Esophagus squamous epithelium (tissue), 5 donors: ENCODE data around the gene RETREG1. TPM values are rescaled to one million over a fixed set of nuclear protein-coding genes. Genes with fewer than 3 reads are reported as not detected.
"Not testable (repeated sequence)": the region's sequence is repeated elsewhere in the genome, so short reads cannot be mapped to it uniquely, and the experiment has no call there.

Source experiments
- DNase-seq: peaks from one replicate; lab custom pipeline; 2025; lab: John Stamatoyannopoulos, UW
- H3K27ac ChIP-seq, 4 donors: fragments of 200-600 bp; sonication (generic); one replicate each; pipeline ENCODE4 v1.5.1; 2016 to 2019; ENCODE audit warnings: mild to moderate bottlenecking in 1 of 4
- H3K27me3 ChIP-seq, 4 donors: fragments of 200-600 bp; sonication (generic); 1 replicate in 3 of 4; 2 replicates in 1 of 4; pipeline versions ENCODE4 v1.5.1 to v1.6.0; 2017 to 2021; ENCODE audit warnings: antibody characterized with exemption in 1 of 4
- H3K36me3 ChIP-seq, 3 donors: fragments of 200-600 bp; sonication (generic); one replicate each; pipeline ENCODE4 v1.5.1; 2016 to 2019
- H3K4me1 ChIP-seq, 3 donors: fragments of 200-600 bp; sonication (generic); one replicate each; pipeline ENCODE4 v1.5.1; 2017 to 2019
- H3K4me3 ChIP-seq, 4 donors: fragments of 200-600 bp; sonication (generic); 1 replicate in 3 of 4; 2 replicates in 1 of 4; pipeline ENCODE4 v1.5.1; 2016 to 2019; ENCODE audit warnings: mild to moderate bottlenecking in 2 of 4, moderate library complexity in 1 of 4
- H3K9me3 ChIP-seq, 3 donors: fragments of 200-600 bp; sonication (generic); one replicate each; pipeline ENCODE4 v1.5.1; 2016 to 2019
- POLR2A ChIP-seq, 4 donors: fragments of 450-650 bp; IDR thresholded peaks; one replicate each; pipeline ENCODE4 v1.6.1; 2017; ENCODE audit warnings: antibody characterized with exemption in 4 of 4, mild to moderate bottlenecking in 4 of 4, moderate library complexity in 3 of 4
- WGBS, 2 donors: methylation state at CpG; one replicate each; pipeline ENCODE4 v1.1.5; 2018; 5-methylcytosine and 5-hydroxymethylcytosine counted together
- intact Hi-C: fragments of 100-400 bp; cut with DNase I; formaldehyde crosslinking; loops from one replicate; pipeline ENCODE4 v1.15.0; 2022
- total RNA-seq, 4 donors: library from RNA; depleted of rRNA; stranded (reverse); fragments of >200 nt; gene quantifications; one replicate each; pipeline ENCODE4 v1.1.0, GENCODE V29; 2016
- TF ChIP-seq, protein P1 (sequence below), 6 experiments: fragments of 450-650 bp in 4 of 6; fragments of 200-600 bp in 2 of 6; sonication (generic) in 2 of 6; IDR thresholded peaks; one replicate each; pipeline ENCODE4 v1.5.1; 2016 to 2019; ENCODE audit warnings: antibody characterized with exemption in 6 of 6, mild to moderate bottlenecking in 4 of 6, moderate library complexity in 4 of 6
- donor health status: DM: yes; HTN: yes; CAD: no.

RETREG1 gene
- total RNA-seq, 4 donors from 2014 or later, result 0.68 to 6.1 (median 3.9) TPM

DNA sequence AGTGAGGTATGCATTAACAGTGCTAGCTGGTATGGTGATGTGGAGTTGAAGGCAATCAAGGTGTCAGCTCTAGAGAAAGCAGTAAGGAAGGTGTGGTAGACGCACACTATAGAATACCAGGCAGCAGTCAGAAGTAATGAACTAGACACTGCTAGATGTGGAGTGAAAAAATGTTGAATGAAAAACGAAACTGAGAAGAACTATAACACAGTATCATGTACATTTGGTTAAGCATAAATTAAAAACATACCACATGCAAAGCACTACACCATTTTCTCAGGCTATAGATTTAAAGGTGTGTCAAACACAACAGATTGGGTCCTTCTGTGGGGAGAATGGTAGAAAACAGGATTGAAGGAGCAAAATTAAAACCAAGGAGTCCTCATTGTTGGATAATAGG lies 166.6 kb downstream of the RETREG1 start:
- no peak for DNase-seq
- no peak overlapping the region for H3K4me3 ChIP-seq
- WGBS, 2 donors, result 78 to 91% methylated on average over 2 of the region's 2 CpGs
- no peaks in the 10 kb centered on the region for H3K27me3 ChIP-seq
- no peak overlapping the region for H3K27ac ChIP-seq
- intact Hi-C loops, result loop anchor here (10.0 kb wide), 1 partner anchor 285 kb away; no protein-coding TSS in a partner anchor
- no peaks in the 10 kb centered on the region for H3K9me3 ChIP-seq
- H3K36me3 ChIP-seq, result peaks cover 5 to 95% (median 31%) of the 10 kb centered on the region in 3 donors
- peaks cover 0 to 3% (median 0%) of the 10 kb centered on the region in 3 donors for H3K4me1 ChIP-seq
- TF ChIP-seq POLR2A (IDR thresholded peaks at IDR 0.05), result no peak
- TF ChIP-seq, protein P1, sequence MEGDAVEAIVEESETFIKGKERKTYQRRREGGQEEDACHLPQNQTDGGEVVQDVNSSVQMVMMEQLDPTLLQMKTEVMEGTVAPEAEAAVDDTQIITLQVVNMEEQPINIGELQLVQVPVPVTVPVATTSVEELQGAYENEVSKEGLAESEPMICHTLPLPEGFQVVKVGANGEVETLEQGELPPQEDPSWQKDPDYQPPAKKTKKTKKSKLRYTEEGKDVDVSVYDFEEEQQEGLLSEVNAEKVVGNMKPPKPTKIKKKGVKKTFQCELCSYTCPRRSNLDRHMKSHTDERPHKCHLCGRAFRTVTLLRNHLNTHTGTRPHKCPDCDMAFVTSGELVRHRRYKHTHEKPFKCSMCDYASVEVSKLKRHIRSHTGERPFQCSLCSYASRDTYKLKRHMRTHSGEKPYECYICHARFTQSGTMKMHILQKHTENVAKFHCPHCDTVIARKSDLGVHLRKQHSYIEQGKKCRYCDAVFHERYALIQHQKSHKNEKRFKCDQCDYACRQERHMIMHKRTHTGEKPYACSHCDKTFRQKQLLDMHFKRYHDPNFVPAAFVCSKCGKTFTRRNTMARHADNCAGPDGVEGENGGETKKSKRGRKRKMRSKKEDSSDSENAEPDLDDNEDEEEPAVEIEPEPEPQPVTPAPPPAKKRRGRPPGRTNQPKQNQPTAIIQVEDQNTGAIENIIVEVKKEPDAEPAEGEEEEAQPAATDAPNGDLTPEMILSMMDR (IDR thresholded peaks at IDR 0.05), result no peak

DNA sequence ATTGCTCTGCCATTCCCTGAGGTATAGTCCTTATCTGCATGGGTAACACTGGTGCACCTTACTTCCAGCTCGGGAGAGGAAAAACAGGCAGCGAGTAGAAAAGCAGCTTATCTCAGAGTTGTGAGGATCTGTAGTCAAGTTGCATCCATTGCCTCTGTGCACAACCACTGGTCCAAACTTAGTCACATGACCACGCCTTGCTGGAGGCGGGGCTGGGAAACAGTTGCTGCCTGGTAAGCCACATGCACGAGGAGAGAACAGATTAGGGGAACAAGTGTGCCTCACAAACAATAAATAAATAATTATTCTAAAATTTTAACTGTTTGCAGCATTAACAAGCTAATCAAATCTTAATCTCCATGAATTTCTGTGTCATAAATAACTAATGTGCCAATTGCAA lies 169.8 kb downstream of the RETREG1 start:
- 73 to 88% methylated on average over 5 of the region's 5 CpGs for WGBS, 2 donors
- H3K4me3 ChIP-seq, result no peak overlapping the region
- H3K27me3 ChIP-seq, result no peaks in the 10 kb centered on the region
- no peaks in the 10 kb centered on the region for H3K9me3 ChIP-seq
- H3K36me3 ChIP-seq, result peaks cover 3 to 66% (median 29%) of the 10 kb centered on the region in 3 donors
- no peaks in the 10 kb centered on the region for H3K4me1 ChIP-seq
- H3K27ac ChIP-seq, result no peak overlapping the region
- TF ChIP-seq, protein P1 (IDR thresholded peaks at IDR 0.05), result no peak
- TF ChIP-seq POLR2A (IDR thresholded peaks at IDR 0.05), result no peak
- intact Hi-C loops, result no loop called here
- DNase-seq, result no peak

DNA sequence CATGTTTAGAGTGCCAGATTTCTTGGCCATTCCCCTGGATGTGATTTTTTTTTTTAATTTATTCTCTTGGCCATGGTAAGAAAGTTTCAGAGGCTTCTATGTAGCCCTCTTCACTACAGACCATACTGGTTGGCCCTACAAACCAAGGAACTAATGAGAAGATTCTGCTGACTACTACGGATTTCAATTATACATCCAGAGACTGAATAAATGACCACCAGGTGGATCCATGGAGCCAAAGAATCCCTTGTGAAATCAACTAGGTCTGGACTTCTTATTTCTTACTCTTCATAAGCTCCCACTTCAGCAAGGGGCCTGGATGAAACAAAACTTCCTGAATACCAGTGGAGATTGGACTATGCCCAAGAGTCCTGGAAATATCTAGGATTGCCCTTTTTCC lies 178.8 kb downstream of the RETREG1 start:
- TF ChIP-seq, protein P1 (IDR thresholded peaks at IDR 0.05), result no peak
- TF ChIP-seq POLR2A (IDR thresholded peaks at IDR 0.05), result no peak
- Histone ChIP-seq H3K27ac (no peak overlapping the region), H3K36me3 (no peaks in the 10 kb centered on the region), H3K4me1 (no peaks in the 10 kb centered on the region), H3K9me3 (no peaks in the 10 kb centered on the region), H3K4me3 (no peak overlapping the region), H3K27me3 (peaks cover 0 to 4% (median 0%) of the 10 kb centered on the region in 4 donors)
- WGBS, 2 donors, result 56 to 92% methylated on average over 1 of the region's 1 CpG
- no peak for DNase-seq
- intact Hi-C loops, result no loop called here

DNA sequence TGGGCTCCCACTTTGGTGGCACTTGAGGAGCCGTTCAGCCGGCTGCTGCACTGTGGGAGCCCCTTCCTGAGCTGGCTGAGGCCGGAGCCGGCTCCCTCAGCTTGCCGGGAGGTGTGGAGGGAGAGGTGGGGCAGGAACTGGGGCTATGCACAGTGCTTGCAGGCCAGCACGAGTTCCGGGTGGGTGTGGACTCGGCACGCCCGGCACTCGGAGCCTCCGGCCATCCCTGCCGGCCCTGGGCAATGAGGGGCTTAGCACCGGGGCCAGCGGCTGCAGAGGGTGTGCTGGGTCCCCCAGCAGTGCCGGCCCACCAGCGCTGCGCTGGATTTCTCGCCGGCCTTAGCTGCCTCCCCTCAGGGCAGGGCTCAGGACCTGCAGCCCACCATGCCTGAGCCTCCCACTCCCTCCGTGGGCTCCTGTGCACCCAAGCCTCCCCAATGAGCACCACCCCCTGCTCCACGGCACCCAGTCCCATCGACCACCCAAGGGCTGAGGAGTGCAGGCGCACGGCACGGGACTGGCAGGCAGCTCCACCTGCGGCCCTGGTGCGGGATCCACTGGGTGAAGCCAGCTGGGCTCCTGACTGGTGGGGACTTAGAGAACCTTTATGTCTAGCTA lies 180.6 kb downstream of the RETREG1 start:
- DNase-seq, H3K9me3 ChIP-seq, H3K4me1 ChIP-seq, H3K27me3 ChIP-seq, H3K27ac ChIP-seq, H3K4me3 ChIP-seq, H3K36me3 ChIP-seq, intact Hi-C loops: not testable (repeated sequence)
- WGBS, 2 donors, result 96% methylated on average over 7 of the region's 28 CpGs; no CpG with 5 or more reads in 1 of the 2 donors

DNA sequence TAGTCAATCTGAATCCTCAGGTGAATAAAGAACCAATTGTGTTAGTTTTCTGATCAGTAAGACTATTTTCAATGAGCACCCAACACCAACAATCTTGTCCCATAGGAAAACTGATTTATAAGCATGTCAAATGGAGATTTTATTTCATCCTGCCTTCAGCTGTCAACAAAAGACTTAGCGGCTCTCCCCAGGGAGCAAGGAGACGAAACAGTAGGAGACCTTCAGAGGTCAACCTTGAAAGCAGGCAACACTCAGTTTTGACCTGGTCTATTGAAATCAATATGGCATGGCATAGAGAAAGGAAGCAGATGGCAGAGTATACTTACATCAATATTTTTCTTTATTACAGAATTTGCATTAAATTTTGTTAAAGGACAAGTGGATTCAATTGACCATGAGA lies 185.3 kb downstream of the RETREG1 start:
- H3K27ac ChIP-seq, result no peak overlapping the region
- DNase-seq, result no peak
- WGBS, 2 donors, result 57 to 63% methylated on average over 2 of the region's 2 CpGs

More for the DNA sequence above, 185.3 kb downstream of the RETREG1 start:
- H3K4me3 ChIP-seq, result no peak overlapping the region
- H3K4me1 ChIP-seq, result no peaks in the 10 kb centered on the region
- no peak for TF ChIP-seq POLR2A (IDR thresholded peaks at IDR 0.05)
- TF ChIP-seq, protein P1 (IDR thresholded peaks at IDR 0.05), result no peak
- no peaks in the 10 kb centered on the region for H3K9me3 ChIP-seq
- intact Hi-C loops, result no loop called here
- H3K36me3 ChIP-seq, result no peaks in the 10 kb centered on the region
- peaks cover 0 to 10% (median 0%) of the 10 kb centered on the region in 4 donors for H3K27me3 ChIP-seq
